Mesenteric fat pad (tissue), 1 donor: Measurements from ENCODE around the gene GPRIN2. TPM values are rescaled to one million over a fixed set of nuclear protein-coding genes. Genes with fewer than 3 reads are reported as not detected.
"Not testable (repeated sequence)": the region's sequence is repeated elsewhere in the genome, so short reads cannot be mapped to it uniquely, and the experiment has no call there.

Experiments used
- DNase-seq: peaks from one replicate; pipeline ENCODE4 v3.0.0-alpha.2; 2020; ENCODE audit warnings: low spot score
- total RNA-seq: library from RNA; stranded (reverse); fragmentation: NEBNext Ultra II Directional; extraction: Animal tissue kit (Norgen Biotek cat#: 25700); gene quantifications from one replicate; pipeline ENCODE4 v1.2.1, GENCODE V29; 2021
- donor health status: DM: yes; HTN: yes; CAD: no.

The GPRIN2 gene
- total RNA-seq, 1 donor from 2014 or later = not detected

DNA sequence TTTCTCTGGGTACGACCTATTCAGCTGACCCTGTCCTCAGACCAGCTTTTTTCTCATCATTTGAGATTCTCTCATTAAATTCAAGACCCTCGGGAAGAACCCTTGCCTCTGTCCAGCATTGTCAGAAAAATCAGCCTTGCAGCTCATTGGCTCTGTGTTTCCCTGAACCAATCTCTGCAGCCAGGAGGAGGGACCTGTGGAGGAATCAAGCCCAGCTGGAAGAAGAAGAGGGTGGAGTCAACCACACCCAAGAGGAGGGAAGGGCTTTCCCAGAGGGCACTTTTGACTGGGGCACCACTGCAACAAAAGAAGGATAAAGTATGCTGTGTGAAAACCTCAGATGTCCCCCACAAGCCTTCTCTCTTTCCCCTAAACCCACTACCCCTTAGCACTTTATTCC lies 14.2 kb upstream of the GPRIN2 start:
- DNase-seq = not testable (repeated sequence)

DNA sequence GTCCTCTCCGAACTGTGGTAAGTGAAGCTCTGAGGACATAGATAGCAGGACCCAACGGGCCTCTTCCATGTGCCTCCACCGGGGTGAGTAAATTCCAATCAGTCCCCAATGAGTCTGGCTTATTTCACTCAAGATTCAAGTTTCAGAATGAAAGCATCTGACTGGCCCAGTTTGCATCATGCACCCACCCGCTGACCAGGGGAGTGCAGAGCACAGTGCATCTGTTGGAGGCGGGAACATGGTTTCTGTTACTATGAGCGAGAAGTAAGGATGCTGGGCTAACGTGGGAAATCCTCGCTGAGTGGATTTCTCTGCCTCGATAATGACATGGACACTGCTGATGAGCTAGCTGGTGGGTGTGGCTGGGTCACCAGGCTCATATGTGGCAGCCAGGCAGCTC lies 10.7 kb upstream of the GPRIN2 start:
- DNase-seq = not testable (repeated sequence)

DNA sequence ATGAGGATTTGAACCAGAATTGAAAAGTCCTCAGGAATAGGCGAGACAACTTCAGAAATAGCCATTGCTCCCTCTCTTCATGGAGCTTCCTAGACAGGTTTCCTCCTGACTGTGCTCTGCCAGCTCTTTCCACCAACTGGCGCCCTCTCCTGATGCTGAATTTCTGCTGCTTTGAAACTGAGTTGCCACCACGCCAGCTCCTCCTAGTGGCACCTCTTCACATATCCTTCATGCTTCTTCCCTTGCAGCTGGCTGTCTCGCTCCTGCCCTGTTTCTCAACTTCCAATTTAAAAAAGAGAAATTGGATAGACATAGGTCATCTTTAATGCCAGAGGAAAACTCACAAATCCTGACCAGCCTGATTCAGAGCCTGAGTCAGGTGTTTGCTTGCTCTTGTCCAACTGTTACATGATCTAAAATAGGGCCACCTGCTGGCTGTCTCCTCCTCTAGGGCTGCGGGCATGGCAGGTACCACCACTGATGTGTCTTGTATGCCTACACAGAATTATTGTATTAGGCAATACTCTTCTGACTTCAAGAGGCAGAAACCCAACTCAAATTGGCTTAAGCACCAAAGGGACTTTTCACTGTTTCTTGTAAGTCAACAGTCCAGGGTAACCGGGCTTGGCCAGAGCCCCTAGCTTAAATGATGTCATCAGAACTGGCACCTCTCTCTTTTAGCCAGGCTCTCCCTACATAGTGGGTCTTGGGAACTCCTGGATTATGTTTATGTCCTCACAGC lies 9.3 kb upstream of the GPRIN2 start:
- DNase-seq = not testable (repeated sequence)

DNA sequence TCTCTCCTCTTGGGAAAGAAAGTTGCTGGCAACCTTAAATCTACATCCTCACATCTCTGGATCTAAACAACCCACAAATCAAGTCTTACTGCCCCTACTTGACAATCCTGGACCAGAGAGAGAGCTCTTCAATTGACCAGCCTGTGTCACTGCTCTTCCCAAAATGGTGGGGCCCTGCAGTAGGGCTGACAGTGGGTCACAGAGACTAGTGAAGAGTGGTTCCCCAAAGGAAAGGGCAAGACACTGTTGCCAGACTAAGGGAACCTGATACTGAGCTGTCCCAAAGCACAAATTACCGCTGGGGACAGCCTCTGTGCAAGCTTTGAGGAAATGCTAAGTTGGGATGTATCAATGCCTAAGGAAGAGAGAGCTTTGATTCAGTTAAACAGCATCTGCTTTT lies 4.5 kb upstream of the GPRIN2 start:
- no peak for DNase-seq

DNA sequence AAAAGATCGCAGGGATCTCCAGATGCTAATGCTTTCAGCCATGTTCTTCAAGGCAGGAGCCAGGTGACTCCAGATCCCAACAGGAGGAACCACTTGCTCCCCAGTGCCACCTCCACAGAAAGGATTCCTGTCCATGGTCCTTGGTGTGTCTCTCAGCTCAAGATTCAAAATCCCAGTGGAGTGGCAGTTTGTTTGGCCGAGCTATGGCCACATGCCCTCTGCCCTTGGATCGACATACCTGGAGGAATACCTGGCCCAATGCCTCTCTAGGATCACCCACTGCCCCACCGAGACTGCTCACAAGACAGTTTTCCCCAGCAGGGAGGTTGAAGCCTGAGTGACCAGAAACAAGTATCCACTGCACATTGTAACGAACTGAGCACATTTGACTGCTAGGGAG lies 3.9 kb upstream of the GPRIN2 start:
- peak; percentile 89 for DNase-seq

DNA sequence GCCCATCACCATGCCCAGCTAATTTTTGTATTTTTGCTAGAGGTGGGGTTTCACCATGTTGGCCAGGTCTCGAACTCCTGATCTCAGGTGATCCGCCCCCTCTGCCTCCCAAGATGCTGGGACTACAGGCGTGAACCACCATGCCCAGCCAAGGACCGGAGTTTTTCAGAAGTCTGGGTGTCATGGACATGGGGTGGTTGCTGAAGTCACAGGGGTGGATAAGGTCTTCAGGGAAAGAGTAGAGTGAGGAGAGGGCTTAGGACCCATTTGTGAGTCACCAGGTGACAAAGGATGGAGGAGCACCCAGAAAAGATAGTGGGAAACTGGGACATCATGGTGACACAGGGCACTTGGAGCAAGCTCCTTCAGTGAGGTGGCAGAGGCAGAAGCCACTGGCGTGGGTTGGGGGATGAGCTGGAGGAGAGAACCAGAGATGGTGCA lies 2.8 kb upstream of the GPRIN2 start:
- DNase-seq = peak; percentile 88

DNA sequence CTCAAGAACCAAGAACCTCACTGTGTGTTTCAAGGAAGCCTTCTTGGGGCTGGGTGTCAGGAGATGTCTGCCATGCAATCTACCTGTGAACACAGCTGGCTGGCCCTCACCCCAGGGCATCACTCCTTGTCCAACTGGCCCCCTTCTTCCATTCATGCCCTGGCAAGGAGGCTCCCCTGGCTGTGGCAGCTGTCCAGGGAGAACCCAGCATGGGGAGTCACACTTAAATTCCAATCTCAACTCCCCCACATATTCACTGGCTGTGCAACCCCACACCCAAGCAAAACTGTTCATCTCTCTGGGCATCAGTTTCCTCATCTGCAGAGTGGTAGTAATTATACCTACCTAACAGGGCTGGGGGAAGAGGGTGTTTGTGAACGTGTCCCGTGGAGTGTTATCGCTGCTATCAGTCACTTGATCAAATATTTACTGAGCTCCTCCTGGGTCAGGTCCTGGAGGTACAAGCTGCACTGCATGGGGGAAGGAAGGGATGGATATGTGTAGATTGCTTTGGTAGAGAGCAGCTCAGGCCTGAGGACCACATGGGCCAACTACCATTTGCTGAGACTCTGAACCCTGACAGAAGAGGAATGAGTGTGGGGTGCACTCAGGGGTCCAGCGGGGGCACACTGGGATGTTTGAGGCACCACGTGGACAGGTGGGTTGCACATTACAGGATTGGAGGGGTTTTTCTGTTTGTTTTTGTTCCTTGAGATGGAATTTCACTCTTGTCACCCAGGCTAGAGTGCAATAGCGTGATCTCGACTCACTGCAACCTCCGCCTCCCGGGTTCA lies 2.1 kb upstream of the GPRIN2 start:
- DNase-seq = peak; percentile 91

DNA sequence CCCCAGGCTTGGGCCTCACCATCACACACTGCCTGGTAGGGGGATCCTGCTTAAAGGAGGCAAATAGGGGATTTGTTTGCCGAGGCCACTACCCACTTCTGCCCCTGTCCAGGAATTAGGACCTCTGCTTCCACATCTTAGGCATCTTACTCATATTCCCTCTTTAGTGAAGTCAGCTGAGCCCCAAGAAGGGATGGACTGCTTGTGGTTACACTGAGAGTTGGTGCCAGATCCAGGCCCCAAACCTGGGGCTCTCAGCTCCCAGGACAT lies 1.6 kb upstream of the GPRIN2 start:
- DNase-seq = no peak

DNA sequence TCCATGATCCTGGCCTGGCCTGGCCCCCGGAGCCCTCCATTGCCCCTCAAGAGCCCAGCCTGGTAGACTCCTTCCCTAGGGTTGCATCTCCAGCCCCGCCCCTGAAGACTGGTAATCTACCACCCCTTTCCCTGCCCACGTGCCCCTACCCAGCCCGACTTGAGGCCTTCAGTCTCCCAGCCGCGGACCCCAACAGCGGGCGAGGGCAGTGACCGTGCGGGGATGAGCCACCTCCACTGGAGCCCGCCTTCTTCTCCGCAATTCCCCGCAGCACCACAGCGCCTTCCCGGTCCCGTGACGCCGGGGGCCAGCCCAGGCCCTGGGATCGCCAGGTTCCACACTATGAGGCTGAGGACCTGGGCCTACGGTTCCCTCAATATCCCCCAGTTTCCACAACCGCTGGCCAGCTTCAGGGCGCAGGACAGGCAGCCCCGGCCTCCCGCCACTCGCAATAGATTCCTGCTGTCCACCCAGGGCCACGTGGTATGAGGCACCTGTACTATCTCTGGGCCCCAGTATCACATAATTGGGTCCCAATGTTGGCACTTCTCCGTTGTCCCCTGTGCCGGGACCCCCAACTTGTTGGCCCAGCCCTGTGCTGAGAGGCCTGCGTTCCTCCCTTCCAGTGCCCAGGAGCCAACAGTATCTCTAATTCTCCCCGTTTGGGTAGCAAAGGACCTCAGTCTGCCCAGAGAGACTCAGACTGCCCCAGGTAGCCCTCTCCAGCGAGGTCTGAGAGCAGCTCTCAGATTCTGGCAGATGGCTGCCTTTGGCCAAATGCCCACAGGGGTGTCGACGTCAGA lies 1.1 kb upstream of the GPRIN2 start:
- peak; percentile 91 for DNase-seq

DNA sequence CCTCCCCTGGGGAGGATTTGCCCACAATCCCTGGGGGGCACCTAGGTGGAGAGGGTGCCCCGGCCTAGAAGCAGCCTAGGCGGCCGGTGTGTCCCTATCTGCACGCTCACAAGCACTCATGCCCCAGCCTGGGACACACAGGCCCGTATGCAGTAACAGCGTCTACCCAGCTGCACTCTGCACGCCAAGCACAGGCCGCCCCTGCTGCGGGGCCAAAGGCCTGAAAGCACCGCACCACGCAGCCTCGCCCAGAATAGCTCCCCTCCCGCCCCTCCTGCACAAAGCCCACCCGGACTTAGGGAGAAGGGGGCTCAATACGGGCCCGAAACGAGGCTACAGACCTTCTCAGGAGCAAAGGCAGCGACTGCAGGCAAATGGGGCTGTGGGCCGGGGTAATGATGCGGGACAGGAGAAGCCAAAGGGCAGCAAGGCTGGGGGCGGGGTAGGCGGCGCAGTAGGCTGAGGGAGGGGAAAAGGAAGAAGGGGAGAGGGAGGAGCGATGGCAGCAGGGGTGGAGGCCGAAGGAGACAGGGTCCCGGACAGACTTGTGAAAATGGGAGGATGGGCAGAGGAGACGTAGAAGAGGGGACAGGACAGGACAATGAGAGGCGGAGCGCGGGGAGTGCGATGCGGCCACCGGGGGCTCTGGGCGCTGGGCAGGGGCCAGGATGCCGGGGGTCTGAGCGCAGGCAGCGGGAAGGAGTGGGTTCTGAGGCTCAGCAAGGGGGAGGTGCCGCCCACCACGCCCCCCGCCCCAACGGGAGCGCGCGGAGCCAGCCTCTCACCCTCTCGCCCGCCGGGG lies 544 bp downstream of the GPRIN2 start:
- peak; percentile 90 for DNase-seq

DNA sequence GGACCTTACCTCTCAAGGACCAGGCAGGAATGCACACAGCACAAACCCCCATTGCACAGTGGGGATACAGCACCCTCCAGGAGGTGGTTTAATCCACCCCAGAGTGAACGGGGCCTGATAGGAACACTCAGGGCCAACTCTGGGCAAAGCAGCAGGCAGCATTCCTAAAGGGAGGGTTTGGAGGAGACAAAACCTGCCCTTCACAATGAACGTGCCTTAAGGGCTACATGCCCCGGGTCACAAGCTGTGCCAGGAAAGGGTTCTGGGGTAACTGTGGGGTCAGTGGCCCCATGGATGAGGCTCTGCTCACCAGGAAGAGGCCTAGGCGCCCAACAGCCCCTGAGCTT lies 1.1 kb downstream of the GPRIN2 start:
- DNase-seq = no peak

DNA sequence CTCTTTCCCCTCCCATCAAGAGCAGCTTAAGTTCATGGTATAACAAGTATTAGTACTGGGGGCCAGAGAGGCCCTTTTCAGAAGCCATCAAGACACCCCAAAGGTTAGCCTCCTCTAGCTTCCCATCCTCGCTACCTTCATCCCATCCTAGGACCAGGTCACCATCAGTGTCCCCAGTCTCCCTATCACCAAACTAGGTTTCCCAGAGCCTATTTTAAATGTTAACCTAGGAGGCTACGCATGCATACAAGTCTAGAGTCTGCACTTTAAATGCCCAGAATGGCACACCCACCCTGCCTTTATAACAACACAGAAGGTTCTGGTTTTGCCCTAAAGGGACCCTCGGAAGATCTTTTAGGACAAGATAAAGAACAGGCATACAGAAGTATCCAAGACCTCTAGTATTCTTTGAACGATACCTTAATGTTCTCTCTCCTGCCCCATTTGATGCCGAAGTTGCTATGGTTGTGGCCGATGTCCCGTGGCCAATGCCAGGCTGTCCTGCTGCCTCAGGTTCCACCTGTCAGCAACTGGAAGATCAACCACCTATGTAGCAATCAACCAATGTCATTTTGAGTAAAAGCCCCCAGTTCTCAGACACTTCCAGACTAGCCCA lies 2.2 kb downstream of the GPRIN2 start:
- no peak for DNase-seq

DNA sequence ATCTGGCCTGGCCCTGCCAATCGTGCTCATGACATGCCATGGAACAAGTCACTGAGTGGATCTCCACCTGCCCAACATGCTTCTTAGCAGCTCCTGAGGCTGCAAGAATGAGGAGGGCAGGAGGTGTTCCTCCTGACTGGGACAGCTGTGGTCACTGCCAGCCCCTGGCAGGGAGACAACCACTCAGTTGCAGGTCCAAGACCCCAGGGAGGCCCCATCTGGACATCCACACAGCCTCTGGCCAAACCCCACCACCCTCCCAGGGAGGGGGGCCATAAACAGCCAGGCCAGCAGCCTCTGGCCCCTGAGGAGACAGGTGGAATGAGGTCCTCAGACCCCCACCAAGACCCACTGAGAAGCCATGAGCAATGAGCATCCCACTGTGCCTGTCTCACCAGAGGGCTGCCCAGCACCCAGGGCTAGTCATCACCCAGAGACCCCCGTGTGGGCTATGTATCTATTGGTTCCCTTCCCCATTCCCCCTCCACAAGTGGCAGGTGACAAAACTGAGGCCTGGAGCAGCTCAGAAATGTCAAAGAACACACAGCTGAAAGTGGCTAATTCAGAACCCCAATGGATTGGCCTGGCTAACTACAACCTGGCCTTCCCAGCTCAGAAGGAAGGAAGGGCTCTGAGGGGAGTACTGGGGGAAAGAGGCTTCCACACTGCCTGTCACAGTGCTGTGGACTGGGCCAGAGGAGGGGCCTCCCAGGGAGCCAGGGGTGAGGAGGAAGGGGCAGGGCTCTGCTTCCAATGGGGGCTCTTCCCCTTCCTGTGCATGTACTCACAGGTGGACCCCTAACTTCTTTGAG lies 3.0 kb downstream of the GPRIN2 start:
- peak; percentile 90 for DNase-seq

DNA sequence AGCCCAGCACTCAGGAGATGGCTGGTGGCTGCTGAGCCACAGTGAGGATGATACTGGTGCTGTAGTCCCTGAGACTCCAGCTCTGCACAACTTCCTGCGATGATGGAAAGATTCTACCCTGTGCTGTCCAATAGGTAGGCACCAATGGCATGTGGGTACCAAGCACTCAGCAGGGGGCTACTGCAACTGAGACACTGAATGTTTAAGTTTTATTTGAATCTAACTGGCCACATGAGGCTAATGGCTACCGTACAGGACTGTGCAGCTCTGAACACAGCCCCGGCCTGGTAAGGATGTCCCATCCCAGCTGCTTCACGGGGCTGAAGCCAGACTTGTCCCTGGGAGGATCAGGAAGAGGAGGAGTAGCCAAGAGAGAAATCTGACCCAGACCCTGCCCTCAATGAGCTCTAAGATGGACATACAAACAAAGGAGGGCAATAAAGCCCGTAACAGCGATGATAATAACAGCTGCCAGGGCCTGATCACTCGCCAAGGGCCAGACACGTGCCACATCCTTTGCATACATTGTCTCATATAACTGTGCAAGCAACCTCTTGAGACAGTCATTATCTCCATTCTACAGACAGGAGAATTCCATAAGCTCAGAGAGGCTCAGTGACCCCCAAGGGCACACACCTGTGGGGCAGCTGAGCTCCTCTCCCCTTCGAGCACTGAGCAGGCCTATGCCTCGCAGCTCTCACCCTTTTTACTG lies 3.8 kb downstream of the GPRIN2 start:
- DNase-seq = peak; percentile 88

DNA sequence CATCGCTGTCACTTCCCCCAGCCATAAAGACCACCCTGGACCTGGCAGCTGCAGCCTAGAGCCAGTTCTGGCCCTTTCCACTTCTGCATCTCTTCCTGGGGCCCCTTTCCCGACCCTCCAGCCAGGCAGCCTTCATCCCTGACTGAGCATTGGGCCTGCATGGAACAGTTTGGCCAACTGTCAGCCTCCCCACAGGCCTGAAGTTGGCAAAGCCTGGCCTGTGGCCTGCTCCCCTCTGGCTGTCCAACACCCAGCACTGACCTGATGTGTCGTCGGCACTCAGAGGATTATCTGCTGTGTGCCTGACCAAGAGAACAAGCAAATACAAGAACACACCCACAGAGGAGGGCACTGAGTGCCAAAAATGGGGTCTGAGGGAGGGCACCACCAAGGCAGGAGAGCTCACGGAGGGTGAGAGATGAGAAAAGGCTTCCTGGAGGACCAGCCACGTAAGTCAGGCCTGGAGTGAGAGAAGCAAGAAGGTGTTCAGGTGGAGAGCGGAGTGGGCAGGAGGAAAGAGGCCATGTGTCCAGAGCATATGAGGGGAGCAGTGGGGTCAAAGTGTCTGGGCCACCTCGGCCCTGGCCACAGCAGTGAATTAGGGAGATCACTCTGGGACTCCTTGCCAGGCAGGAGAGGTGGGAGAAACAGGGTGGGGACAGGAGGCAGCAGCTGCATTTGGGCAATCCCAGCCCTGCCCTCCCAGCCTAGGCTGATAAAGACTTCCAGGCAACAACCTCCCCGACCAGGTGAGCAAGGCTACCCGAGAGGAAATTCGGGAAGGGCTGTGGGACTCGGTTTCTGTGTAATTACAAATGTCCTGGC lies 4.5 kb downstream of the GPRIN2 start:
- peak; percentile 91 for DNase-seq

DNA sequence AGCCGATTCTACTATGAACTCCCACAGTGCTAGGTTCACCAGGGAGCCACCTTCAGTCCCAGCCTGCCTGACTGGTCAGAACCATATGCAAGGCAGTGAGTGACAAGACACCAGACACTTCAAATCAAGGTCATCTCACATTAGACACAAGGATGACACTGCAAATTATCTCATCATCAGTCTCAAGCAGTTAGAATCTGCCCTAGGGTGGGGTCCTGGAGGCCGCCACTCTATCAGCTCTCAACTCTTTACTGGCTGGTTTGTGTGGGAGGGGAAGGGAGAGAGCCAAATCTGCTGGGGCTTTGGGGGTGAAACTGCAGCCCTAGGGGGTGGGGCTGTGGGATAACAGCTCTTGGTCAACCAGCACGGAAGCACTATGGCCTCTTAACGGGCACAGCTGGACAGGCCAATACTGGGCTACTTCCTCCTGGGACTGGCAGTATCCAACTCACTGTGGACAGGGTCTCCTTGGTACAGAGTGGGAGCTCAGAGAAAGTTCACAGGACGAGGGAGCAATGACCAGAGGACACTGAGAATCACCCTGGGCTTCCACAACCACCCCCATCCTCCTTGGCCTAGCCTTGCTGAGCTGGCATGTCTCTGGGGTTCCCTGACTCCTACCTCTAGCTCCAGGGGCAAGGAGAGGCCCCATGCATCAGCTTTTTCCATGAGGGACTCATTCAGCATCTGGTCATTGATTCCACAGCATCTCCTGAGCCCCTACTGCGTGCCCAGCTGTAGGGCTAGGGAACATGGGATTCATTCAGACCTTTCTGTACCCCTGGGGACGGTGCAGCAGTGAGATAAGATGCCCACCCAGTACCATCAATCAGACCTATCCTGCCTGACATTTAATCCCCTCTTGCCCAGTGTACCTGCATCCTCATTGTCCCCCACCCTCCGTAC lies 5.4 kb downstream of the GPRIN2 start:
- peak; percentile 85 for DNase-seq

DNA sequence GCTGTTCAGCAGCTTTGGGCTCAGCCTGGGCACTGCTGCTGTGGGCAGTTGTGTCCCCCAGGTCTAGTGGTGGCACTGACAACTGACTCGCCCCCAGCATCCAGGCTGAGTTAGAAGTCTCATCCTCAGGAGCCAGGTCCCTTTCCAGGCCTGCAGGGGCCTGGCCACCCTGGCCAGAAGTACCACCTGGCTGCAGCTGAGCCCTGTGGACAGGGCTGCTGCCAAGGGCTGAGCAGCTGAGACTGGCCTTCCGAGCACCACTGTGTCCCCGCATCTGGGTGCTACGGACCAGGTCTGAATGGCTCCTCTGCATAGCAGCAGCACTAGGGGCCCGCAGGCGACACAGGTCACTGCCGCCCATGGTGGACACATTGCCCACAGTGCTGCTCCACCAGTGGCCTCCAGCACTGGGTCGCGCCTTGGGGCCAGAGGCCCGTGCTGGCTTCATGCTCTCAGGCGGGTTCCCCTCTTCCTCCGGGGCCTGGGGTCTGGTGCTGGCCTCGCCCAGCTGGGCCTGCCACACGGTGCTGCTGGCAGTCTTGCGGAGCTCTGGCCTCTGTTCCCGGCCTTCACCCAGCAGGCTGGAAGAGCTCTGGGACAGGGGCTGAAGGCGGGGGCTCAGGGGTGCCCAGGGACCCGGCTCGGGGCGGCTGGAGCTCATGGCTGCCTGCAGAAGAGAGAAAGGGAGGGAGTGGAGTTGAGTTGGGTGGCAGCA lies 6.2 kb downstream of the GPRIN2 start:
- peak; percentile 91 for DNase-seq
